Raji (cell line): ENCODE data around the gene NUAK1.

Source experiments
- POLR2A ChIP-seq: IDR thresholded peaks from 2 replicates; pipeline ENCODE4 v1.6.1; 2011; ENCODE audit warnings: low read depth, low read length, control low read depth; ENCODE audit not compliant: insufficient read depth

Gene NUAK1

GRCh38 chr12:106035421-106035820, 103.3 kb downstream of the NUAK1 start:
- no peak for TF ChIP-seq POLR2A

GRCh38 chr12:106034316-106034715, 104.4 kb downstream of the NUAK1 start:
- no peak for TF ChIP-seq POLR2A

DNA sequence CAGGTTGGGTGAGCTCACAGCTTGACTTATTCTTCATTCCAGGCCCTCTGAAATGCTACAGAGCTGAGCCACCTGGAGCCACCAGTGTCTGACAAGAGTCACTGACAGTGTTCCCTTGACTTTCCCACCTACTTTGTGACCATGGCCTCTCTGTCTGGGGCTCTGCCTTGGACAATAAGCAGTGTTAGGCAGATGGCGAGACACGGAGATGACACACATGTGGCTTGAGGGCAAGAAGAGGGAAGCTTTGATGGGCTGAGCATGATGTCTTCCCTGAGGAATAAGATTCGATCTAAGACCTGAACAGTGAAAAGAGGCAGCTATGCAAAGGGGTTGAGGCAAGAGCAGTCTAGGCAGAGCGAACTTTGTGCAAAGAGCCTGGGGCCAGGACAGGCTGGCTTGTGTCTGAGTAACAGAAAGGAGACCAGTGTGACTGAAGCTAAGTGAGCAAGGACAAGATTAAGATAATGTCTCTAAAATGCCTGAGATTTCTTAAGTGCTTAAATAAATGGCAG, 105.5 kb downstream of the NUAK1 start:
- no peak for TF ChIP-seq POLR2A

- no peak for TF ChIP-seq POLR2A
These were observed 106.2 kb downstream of the NUAK1 start for GRCh38 chr12:106032623-106032925.

DNA sequence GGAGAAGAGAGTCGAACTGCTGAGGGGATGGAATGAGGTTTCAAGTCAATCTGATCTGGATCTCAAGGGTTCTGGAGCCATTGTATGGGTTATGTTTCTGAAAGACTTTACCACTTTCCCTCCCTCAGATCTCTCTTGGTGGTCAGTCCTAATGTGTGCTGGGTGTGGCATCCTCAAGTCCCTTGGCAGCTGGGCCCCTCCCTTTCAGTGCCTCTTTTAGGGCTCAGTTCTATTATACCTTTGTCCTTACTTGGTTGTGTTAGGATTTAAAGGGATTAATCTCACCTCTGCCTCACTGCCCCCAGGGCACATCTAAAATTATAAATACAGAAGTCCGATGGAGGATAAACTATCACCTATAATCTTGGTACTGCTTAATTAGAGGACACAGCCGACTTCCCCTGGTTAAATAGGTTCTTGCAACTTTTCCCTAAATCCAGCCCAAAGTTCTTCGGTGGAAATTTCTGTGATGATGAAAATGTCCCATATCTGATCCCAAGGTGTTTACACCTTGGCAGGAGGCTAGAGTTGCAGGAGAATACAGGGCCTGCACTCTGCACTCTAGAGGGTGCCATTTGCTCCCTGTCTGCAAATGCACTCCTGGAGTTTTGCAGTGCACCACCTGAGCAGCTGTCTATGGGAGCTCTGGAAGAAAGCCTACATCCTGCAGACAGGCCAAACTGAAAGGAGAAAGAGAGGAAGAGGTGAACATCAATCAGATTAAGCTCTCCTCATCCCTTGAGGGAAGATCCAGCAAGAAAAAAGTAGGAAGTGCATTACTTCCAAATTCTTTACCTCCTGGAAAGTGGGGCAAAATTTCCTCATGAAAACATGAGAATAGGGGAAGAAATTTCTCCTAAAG, 106.8 kb downstream of the NUAK1 start:
- no peak for TF ChIP-seq POLR2A

DNA sequence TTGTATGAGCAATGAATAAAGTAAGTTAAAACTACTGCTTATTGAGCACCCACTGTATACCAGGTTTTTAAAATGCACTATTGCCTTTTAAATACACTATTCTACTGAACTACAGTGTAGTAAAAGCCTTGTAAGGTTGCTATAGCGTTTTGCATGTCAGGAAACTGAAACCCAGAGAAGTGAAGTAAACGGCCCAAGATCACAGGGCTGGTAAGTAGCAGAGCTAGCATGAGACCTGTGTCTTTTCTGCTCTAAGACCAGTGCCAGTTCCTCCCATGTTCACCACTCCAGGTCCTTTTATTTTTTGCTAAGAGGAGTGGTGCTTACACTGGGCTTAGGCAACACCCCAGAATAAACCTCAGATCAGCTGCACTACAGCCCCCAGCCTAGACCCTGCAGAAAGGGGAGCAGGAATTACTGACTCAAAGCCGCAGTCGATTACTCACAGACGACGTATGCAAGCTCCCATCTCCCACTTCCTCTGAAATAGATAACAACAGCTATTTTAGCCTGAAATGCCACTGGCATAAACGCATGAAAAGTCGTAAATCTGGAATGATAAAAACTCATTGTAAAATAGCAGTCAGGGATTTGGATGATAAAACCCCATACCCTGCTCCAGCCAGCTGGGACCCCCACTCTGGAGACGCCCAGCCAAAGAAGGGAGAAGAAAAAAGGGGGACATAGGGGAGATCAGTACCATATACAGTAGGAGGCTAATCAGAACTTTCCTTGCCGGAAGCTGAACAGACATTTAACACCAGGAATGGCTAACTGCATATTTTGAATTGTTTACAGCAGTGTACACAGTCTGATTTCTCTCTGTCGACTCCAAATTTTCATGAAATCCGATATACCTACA, 108.3 kb downstream of the NUAK1 start:
- TF ChIP-seq POLR2A = no peak

GRCh38 chr12:106029532-106029931, 109.2 kb downstream of the NUAK1 start:
- TF ChIP-seq POLR2A = no peak

DNA sequence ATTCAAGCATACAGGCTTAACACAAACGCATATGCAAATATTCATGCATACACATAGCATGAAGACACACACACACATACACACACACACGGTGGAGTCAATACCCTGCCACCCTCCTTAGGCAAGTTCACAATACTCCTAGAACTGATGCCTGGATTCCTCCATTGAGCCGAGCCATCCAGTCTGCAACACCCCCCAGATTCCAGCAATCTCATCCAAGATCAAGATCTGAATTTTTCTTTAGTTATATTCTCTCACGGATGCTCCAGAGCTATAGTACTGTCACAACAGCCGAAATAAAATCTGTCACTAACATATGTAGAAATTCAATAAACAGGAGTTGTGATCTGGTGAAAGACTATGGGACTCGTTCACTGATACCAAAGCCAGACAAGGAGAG, 110.8 kb downstream of the NUAK1 start:
- TF ChIP-seq POLR2A = no peak

- no peak for TF ChIP-seq POLR2A
These were observed 111.5 kb downstream of the NUAK1 start for GRCh38 chr12:106027286-106027685.

DNA sequence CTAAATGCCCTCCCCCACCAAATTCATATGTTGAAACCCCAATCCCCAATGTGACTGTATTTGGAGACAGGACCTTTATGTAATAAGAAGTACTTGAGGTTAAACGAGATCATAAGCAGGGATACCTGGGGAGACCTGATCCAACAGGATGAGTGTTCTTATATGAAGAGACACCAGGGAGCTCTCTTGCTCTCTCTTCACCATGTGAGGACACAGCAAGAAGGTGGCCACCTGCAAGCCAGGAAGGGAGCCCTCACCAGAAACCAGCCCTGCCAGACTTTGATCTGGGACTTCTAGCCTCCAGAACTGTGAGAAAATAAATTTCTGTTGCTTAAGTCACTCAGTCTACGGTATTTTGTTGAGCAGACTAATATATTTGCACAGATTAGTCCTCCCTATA, 113.6 kb downstream of the NUAK1 start:
- no peak for TF ChIP-seq POLR2A

DNA sequence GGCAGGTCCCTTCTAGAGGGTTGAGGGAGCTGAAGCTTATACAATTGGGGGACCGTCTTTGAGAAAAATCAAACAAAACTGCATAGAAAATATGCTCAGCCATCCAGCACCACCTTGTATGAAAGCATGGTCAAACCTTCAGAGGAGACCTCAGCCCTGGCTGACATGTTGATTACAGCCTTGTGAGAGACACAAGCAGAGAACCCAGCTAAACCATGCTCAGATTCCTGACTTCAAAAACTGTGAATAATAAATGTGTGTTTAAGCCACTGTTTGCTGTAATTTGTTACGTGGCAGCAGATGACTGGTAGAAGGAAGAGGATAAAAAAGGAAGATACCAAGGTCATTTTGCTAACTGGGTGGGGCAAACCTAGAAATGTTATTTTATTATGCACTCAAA, 115.7 kb downstream of the NUAK1 start:
- TF ChIP-seq POLR2A = no peak

- no peak for TF ChIP-seq POLR2A
These were observed 116.2 kb downstream of the NUAK1 start for GRCh38 chr12:106022568-106023012.

DNA sequence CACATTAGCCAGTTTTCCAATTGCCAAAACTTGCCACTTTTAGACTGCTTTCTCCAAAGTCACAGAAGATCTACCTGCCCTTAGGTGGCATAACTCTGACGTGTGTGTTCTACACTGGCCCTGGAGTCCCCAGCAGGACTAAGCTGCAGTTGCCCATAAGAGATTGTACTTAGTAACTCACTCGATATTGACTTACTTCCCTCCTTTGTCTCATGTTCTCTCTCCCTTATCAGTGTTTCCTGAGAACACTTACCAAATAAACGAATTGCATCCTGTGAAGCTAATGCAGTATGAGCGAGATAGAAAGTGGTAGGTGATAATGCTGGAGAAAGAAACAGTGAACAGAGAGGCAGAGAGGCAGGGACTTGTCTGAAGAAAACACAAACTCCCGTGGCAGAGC, 117.2 kb downstream of the NUAK1 start:
- TF ChIP-seq POLR2A = no peak

DNA sequence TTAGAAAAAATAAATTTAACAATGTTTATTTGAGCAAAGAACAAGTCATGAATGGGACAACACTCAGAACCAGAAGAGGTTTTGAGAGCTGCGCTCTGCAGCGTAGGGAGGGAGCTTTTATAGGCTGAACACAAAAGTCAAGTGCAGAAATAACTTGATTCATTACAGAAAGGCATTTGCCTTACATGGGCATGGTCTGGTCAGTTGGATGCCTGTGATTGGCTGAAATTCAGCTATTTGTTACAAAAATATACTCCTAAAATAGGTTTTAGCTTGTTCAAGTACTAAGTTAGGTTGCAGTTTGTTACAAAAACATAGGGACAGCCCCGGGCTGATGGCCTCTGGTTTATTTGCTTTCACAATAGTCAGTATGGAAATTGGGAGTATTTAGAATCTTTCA, 118.0 kb downstream of the NUAK1 start:
- TF ChIP-seq POLR2A = no peak

- TF ChIP-seq POLR2A = no peak
These were observed 119.6 kb downstream of the NUAK1 start for GRCh38 chr12:106019144-106019543.

GRCh38 chr12:106018286-106018685, 120.5 kb downstream of the NUAK1 start:
- TF ChIP-seq POLR2A = no peak
